HepG2 (cell line): Measurements from ENCODE around the gene GRK3. TPM values are rescaled to one million over a fixed set of nuclear protein-coding genes. Genes with fewer than 3 reads are reported as not detected.

Experiments used
- FOXK1 ChIP-seq: sonication (generic); formaldehyde crosslinking; IDR thresholded peaks from 2 replicates; pipeline ENCODE4 v1.4.0; 2020; ENCODE audit warnings: low read depth, missing genetic modification reagents, borderline replicate concordance
- LCORL ChIP-seq, 2 experiments: fragments of 450-650 bp in 1 of 2; sonication (generic) in 1 of 2; formaldehyde crosslinking in 1 of 2; IDR thresholded peaks; 2 replicates each; pipeline versions ENCODE4 v1.5.0 to v1.6.1; 2017 to 2020; ENCODE audit warnings: antibody characterized with exemption in 1 of 2, missing genetic modification reagents in 1 of 2
- PRMT3 ChIP-seq: sonication (generic); formaldehyde crosslinking; IDR thresholded peaks from 2 replicates; pipeline ENCODE4 v1.8.1; 2022; ENCODE audit warnings: low read depth, mild to moderate bottlenecking, moderate library complexity, missing genetic modification reagents, borderline replicate concordance
- TSC22D2 ChIP-seq: sonication (generic); formaldehyde crosslinking; IDR thresholded peaks from 2 replicates; pipeline ENCODE4 v1.5.1; 2020; ENCODE audit warnings: missing genetic modification reagents, mild to moderate bottlenecking, borderline replicate concordance
- ZNF567 ChIP-seq: sonication (generic); formaldehyde crosslinking; IDR thresholded peaks from 2 replicates; pipeline ENCODE4 v1.8.1; 2023; ENCODE audit warnings: mild to moderate bottlenecking, missing genetic modification reagents, borderline replicate concordance
- ZNF607 ChIP-seq: sonication (generic); formaldehyde crosslinking; IDR thresholded peaks from 2 replicates; pipeline ENCODE4 v1.5.1; 2020; ENCODE audit warnings: missing genetic modification reagents, mild to moderate bottlenecking, borderline replicate concordance
- ZSCAN30 ChIP-seq: sonication (generic); formaldehyde crosslinking; IDR thresholded peaks from 2 replicates; pipeline ENCODE4 v1.5.0; 2020; ENCODE audit warnings: mild to moderate bottlenecking, missing genetic modification reagents
- polyA plus RNA-seq, 8 experiments: library from polyadenylated mRNA; depleted of rRNA in 3 of 8; stranded (reverse) in 7 of 8; unstranded in 1 of 8; fragments of >200 nt; fragmentation: Illumina TruSeq in 4 of 8; extraction: Trizol in 4 of 8; gene quantifications; 2 replicates each; pipeline versions ENCODE4 v1.2.1 to v1.2.3, GENCODE V29; 2011 to 2016; ENCODE audit warnings: low read depth in 4 of 8, missing spikeins in 1 of 8, mixed read lengths in 1 of 8; ENCODE audit not compliant: insufficient read depth in 1 of 8
- total RNA-seq, 5 experiments: library from RNA; depleted of rRNA; stranded (reverse); fragments of >200 nt; fragmentation: Illumina TruSeq; extraction: Trizol; gene quantifications; 2 replicates each; pipeline ENCODE4 v1.2.3, GENCODE V29; 2016; ENCODE audit warnings: low read depth in 1 of 5
- TF ChIP-seq, protein P1 (sequence below): sonication (generic); formaldehyde crosslinking; IDR thresholded peaks from 2 replicates; pipeline ENCODE4 v1.5.0; 2020; ENCODE audit warnings: mild to moderate bottlenecking, missing genetic modification reagents, borderline replicate concordance
- TF ChIP-seq, protein P2 (sequence below): sonication (generic); formaldehyde crosslinking; IDR thresholded peaks from 2 replicates; pipeline ENCODE4 v1.4.0; 2020; ENCODE audit warnings: mild to moderate bottlenecking, missing genetic modification reagents
- TF ChIP-seq, protein P3 (sequence below), 2 experiments: sonication (generic) in 1 of 2; formaldehyde crosslinking in 1 of 2; IDR thresholded peaks; 2 replicates each; pipeline versions ENCODE4 v1.6.1 to v1.9.0; 2014 to 2022; ENCODE audit warnings: antibody characterized with exemption in 1 of 2, borderline replicate concordance in 1 of 2, inconsistent platforms in 1 of 2, low read depth in 1 of 2, missing genetic modification reagents in 1 of 2
- TF ChIP-seq, protein P4 (sequence below): IDR thresholded peaks from 2 replicates; pipeline ENCODE4 v1.6.1; 2016; ENCODE audit warnings: missing compliant biosample characterization, missing genetic modification reagents, borderline replicate concordance
- TF ChIP-seq, protein P5 (sequence below): sonication (generic); formaldehyde crosslinking; IDR thresholded peaks from 2 replicates; pipeline ENCODE4 v1.4.0; 2020; ENCODE audit warnings: missing genetic modification reagents

The GRK3 gene
- total and polyA plus RNA-seq, 2 of the 13 experiments (the other 11 are each of a cell fraction or from before 2014, with no cell fraction given), result 8.5 to 16.7 TPM

DNA sequence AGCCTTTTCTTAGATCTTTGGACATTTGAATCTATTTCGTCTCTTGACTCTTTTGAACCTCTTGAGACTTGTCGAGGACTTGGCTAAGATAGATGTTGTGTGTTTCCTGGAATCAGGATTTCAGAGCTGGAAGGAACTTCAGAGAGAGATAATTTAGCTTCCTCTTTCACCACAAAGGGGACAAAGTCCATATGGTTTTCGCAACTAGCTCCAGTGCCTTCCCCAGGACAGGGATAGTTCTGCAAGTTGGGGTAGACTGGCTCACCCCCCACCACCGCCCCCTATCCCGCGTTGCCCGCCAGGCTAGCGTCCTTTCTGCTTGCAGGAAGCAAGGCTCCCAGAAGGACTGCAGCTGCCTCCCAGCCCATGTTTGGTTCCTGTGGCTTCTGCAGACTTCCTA is 101.8 kb downstream of the GRK3 start (continued):
- TF ChIP-seq, protein P1, sequence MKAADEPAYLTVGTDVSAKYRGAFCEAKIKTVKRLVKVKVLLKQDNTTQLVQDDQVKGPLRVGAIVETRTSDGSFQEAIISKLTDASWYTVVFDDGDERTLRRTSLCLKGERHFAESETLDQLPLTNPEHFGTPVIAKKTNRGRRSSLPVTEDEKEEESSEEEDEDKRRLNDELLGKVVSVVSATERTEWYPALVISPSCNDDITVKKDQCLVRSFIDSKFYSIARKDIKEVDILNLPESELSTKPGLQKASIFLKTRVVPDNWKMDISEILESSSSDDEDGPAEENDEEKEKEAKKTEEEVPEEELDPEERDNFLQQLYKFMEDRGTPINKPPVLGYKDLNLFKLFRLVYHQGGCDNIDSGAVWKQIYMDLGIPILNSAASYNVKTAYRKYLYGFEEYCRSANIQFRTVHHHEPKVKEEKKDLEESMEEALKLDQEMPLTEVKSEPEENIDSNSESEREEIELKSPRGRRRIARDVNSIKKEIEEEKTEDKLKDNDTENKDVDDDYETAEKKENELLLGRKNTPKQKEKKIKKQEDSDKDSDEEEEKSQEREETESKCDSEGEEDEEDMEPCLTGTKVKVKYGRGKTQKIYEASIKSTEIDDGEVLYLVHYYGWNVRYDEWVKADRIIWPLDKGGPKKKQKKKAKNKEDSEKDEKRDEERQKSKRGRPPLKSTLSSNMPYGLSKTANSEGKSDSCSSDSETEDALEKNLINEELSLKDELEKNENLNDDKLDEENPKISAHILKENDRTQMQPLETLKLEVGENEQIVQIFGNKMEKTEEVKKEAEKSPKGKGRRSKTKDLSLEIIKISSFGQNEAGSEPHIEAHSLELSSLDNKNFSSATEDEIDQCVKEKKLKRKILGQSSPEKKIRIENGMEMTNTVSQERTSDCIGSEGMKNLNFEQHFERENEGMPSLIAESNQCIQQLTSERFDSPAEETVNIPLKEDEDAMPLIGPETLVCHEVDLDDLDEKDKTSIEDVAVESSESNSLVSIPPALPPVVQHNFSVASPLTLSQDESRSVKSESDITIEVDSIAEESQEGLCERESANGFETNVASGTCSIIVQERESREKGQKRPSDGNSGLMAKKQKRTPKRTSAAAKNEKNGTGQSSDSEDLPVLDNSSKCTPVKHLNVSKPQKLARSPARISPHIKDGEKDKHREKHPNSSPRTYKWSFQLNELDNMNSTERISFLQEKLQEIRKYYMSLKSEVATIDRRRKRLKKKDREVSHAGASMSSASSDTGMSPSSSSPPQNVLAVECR (CRISPR knock-in tag), result no peak; the same call in 1 of the 2 replicates
- TF ChIP-seq TSC22D2 (no peak), ZNF607 (CRISPR knock-in tag) (no peak), LCORL (IDR thresholded peaks at IDR 0.05) (no peak), LCORL (CRISPR knock-in tag; IDR thresholded peaks at IDR 0.05) (peak; percentile 96), PRMT3 (CRISPR knock-in tag) (no peak), ZSCAN30 (no peak), ZNF567 (CRISPR knock-in tag) (no peak), FOXK1 (CRISPR knock-in tag) (peak; percentile 48; the same call in 1 of the 2 replicates)
- TF ChIP-seq, protein P2, sequence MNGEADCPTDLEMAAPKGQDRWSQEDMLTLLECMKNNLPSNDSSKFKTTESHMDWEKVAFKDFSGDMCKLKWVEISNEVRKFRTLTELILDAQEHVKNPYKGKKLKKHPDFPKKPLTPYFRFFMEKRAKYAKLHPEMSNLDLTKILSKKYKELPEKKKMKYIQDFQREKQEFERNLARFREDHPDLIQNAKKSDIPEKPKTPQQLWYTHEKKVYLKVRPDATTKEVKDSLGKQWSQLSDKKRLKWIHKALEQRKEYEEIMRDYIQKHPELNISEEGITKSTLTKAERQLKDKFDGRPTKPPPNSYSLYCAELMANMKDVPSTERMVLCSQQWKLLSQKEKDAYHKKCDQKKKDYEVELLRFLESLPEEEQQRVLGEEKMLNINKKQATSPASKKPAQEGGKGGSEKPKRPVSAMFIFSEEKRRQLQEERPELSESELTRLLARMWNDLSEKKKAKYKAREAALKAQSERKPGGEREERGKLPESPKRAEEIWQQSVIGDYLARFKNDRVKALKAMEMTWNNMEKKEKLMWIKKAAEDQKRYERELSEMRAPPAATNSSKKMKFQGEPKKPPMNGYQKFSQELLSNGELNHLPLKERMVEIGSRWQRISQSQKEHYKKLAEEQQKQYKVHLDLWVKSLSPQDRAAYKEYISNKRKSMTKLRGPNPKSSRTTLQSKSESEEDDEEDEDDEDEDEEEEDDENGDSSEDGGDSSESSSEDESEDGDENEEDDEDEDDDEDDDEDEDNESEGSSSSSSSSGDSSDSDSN (CRISPR knock-in tag), result peak; percentile 40; the same call in 1 of the 2 replicates
- TF ChIP-seq, protein P3, sequence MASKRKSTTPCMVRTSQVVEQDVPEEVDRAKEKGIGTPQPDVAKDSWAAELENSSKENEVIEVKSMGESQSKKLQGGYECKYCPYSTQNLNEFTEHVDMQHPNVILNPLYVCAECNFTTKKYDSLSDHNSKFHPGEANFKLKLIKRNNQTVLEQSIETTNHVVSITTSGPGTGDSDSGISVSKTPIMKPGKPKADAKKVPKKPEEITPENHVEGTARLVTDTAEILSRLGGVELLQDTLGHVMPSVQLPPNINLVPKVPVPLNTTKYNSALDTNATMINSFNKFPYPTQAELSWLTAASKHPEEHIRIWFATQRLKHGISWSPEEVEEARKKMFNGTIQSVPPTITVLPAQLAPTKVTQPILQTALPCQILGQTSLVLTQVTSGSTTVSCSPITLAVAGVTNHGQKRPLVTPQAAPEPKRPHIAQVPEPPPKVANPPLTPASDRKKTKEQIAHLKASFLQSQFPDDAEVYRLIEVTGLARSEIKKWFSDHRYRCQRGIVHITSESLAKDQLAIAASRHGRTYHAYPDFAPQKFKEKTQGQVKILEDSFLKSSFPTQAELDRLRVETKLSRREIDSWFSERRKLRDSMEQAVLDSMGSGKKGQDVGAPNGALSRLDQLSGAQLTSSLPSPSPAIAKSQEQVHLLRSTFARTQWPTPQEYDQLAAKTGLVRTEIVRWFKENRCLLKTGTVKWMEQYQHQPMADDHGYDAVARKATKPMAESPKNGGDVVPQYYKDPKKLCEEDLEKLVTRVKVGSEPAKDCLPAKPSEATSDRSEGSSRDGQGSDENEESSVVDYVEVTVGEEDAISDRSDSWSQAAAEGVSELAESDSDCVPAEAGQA (IDR thresholded peaks at IDR 0.05; ENCODE audit: low read depth), result no peak
- TF ChIP-seq, protein P3 (CRISPR knock-in tag; IDR thresholded peaks at IDR 0.05; ENCODE audit: borderline replicate concordance), result no peak
- TF ChIP-seq, protein P4, sequence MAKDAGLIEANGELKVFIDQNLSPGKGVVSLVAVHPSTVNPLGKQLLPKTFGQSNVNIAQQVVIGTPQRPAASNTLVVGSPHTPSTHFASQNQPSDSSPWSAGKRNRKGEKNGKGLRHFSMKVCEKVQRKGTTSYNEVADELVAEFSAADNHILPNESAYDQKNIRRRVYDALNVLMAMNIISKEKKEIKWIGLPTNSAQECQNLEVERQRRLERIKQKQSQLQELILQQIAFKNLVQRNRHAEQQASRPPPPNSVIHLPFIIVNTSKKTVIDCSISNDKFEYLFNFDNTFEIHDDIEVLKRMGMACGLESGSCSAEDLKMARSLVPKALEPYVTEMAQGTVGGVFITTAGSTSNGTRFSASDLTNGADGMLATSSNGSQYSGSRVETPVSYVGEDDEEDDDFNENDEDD (CRISPR knock-in tag), result peak; percentile 34; the same call in 1 of the 2 replicates
- TF ChIP-seq, protein P5, sequence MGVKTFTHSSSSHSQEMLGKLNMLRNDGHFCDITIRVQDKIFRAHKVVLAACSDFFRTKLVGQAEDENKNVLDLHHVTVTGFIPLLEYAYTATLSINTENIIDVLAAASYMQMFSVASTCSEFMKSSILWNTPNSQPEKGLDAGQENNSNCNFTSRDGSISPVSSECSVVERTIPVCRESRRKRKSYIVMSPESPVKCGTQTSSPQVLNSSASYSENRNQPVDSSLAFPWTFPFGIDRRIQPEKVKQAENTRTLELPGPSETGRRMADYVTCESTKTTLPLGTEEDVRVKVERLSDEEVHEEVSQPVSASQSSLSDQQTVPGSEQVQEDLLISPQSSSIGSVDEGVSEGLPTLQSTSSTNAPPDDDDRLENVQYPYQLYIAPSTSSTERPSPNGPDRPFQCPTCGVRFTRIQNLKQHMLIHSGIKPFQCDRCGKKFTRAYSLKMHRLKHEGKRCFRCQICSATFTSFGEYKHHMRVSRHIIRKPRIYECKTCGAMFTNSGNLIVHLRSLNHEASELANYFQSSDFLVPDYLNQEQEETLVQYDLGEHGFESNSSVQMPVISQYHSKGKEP (CRISPR knock-in tag), result no peak
